BE2C (cell line): ENCODE results near the gene TLL2.

Experiments used
- DNase-seq: peaks from one replicate; pipeline ENCODE4 v3.0.0-alpha.2; 2020
- H3K27me3 ChIP-seq: fragments of 250-450 bp; sonication (Bioruptor Pico); 2 replicates; pipeline ENCODE4 v1.5.1; 2020; ENCODE audit warnings: mild to moderate bottlenecking
- H3K36me3 ChIP-seq: fragments of 250-450 bp; sonication (Bioruptor Pico); 2 replicates; pipeline ENCODE4 v1.5.1; 2020; ENCODE audit warnings: mild to moderate bottlenecking
- H3K4me1 ChIP-seq: fragments of 250-450 bp; sonication (Bioruptor Pico); 2 replicates; pipeline ENCODE4 v1.5.1; 2020
- H3K4me3 ChIP-seq: 2 replicates; pipeline ENCODE4 v1.5.1; 2011; ENCODE audit warnings: low read depth, low read length
- H3K9me3 ChIP-seq: fragments of 250-450 bp; sonication (Bioruptor Pico); 2 replicates; pipeline ENCODE4 v1.5.1; 2020
- TF ChIP-seq, protein P1 (sequence below): IDR thresholded peaks from 2 replicates; pipeline ENCODE4 v1.5.1; 2012; ENCODE audit warnings: mild to moderate bottlenecking, low read depth, low read length

The TLL2 gene

DNA sequence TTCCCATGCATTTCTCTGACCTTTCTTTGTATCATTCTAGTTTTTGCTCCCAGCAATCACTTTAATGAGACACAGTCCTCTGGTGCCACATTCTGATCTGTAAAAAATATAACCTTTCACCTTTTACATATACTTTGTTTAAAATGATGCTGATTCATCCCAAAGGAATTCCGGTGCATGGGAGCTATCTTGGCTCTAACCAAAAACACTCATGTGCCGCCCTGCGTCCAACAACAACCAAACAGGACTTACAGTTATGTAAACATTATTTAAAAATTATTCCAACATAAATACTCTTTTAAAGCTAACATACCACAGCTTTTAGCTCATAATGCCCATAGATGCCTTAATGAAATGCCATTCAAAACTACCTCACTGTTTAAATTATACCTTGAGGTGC lies 147.2 kb downstream of the TLL2 start:
- H3K27me3 ChIP-seq = no peaks in the 10 kb centered on the region
- no peaks in the 10 kb centered on the region for H3K36me3 ChIP-seq
- no peak overlapping the region for H3K4me3 ChIP-seq
- no peaks in the 10 kb centered on the region for H3K4me1 ChIP-seq
- DNase-seq = no peak
- no peaks in the 10 kb centered on the region for H3K9me3 ChIP-seq
- TF ChIP-seq, protein P1, sequence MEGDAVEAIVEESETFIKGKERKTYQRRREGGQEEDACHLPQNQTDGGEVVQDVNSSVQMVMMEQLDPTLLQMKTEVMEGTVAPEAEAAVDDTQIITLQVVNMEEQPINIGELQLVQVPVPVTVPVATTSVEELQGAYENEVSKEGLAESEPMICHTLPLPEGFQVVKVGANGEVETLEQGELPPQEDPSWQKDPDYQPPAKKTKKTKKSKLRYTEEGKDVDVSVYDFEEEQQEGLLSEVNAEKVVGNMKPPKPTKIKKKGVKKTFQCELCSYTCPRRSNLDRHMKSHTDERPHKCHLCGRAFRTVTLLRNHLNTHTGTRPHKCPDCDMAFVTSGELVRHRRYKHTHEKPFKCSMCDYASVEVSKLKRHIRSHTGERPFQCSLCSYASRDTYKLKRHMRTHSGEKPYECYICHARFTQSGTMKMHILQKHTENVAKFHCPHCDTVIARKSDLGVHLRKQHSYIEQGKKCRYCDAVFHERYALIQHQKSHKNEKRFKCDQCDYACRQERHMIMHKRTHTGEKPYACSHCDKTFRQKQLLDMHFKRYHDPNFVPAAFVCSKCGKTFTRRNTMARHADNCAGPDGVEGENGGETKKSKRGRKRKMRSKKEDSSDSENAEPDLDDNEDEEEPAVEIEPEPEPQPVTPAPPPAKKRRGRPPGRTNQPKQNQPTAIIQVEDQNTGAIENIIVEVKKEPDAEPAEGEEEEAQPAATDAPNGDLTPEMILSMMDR = no peak

DNA sequence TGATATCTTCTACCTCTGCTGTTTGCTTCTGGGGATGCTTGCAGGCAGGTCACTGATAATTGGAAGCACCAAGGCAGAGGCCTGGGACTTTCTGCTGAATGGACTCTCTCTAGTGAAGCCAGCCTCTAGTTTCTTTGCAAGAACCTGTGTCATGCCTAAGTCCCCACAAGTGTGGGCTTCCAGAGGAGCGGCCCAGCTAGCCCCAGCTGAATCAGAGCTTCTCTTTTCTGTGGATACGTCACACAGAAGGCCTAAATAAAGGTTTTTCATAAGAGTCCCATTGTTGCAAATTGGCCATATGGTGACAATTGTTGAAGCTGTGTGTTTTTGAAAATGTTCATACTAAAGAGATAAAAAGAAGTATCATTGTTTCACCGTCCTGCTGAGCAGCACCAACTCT lies 148.2 kb downstream of the TLL2 start:
- H3K36me3 ChIP-seq = no peaks in the 10 kb centered on the region
- no peaks in the 10 kb centered on the region for H3K4me1 ChIP-seq
- H3K27me3 ChIP-seq = no peaks in the 10 kb centered on the region
- no peak overlapping the region for H3K4me3 ChIP-seq
- DNase-seq = no peak
- no peaks in the 10 kb centered on the region for H3K9me3 ChIP-seq
- TF ChIP-seq, protein P1 = no peak

DNA sequence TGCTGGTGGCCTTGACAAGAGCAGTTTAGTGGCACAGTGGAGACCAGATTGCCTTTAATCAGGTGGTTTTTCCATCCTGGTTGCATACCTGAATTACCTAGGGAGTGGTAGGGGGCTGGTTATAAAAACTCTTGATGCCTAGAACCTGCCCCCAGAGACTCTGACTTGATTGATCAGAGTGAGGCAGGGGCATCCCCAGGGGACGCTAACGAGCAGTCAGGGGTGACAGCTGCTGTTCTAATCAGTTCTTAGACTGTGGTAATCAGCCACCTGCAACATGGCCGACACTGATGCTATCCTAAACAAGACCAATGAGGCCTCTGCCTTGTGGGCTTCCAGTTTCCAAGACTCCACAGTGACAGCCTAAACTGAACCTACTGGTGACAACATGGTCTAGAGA lies 153.0 kb downstream of the TLL2 start:
- TF ChIP-seq, protein P1 = no peak
- no peaks in the 10 kb centered on the region for H3K4me1 ChIP-seq
- no peaks in the 10 kb centered on the region for H3K36me3 ChIP-seq
- H3K4me3 ChIP-seq = no peak overlapping the region
- 0 out of 2 replicates have a peak, but pooled peaks cover 6% of the 10 kb centered on the region for H3K27me3 ChIP-seq
- no peaks in the 10 kb centered on the region for H3K9me3 ChIP-seq
- DNase-seq = no peak

DNA sequence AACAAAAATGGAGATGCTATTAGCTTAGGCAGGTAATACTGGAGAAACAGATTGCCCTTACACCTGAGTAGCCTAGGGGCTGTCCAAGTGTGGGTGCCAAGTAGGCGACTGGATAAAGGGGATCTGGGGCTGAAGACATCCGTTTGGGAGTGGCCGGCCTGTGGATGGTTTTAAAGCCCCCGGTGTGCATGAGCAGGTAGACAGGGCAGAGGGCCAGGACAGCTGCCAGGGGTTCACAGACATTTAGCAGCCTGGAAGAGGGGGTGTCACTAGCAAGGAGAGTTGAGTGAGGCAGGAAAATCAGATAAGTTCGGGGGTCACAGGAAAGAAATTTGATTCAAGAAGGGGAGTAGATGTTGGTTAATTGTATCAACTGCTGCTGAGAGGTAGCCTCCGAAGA lies 153.4 kb downstream of the TLL2 start:
- Histone ChIP-seq H3K4me3 (no peak overlapping the region), H3K27me3 (0 out of 2 replicates have a peak, but pooled peaks cover 6% of the 10 kb centered on the region), H3K4me1 (no peaks in the 10 kb centered on the region), H3K9me3 (no peaks in the 10 kb centered on the region), H3K36me3 (no peaks in the 10 kb centered on the region)
- TF ChIP-seq, protein P1 = no peak
- DNase-seq = no peak

DNA sequence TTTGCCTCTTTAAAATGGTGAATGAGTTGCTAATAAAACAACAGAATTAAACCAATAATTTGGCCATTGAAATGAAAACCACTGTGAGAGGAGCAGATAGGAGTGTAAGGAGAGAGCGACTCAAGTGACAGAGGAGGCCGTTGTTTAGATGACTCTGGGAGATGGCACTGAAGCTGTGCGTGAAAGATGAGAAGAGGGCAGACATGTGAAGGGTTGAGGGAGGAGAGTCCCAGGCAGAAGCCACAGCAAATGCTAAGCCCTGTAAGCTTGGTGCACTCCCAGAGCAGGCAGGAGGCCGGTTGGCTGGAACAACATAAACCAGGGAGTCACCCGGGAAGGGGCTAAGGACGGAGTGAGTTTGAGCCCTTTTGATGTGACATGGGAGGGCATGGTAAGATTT lies 154.1 kb downstream of the TLL2 start:
- Histone ChIP-seq H3K27me3 (0 out of 2 replicates have a peak, but pooled peaks cover 6% of the 10 kb centered on the region), H3K36me3 (no peaks in the 10 kb centered on the region), H3K9me3 (no peaks in the 10 kb centered on the region), H3K4me1 (no peaks in the 10 kb centered on the region), H3K4me3 (no peak overlapping the region)
- DNase-seq = no peak
- TF ChIP-seq, protein P1 = no peak

DNA sequence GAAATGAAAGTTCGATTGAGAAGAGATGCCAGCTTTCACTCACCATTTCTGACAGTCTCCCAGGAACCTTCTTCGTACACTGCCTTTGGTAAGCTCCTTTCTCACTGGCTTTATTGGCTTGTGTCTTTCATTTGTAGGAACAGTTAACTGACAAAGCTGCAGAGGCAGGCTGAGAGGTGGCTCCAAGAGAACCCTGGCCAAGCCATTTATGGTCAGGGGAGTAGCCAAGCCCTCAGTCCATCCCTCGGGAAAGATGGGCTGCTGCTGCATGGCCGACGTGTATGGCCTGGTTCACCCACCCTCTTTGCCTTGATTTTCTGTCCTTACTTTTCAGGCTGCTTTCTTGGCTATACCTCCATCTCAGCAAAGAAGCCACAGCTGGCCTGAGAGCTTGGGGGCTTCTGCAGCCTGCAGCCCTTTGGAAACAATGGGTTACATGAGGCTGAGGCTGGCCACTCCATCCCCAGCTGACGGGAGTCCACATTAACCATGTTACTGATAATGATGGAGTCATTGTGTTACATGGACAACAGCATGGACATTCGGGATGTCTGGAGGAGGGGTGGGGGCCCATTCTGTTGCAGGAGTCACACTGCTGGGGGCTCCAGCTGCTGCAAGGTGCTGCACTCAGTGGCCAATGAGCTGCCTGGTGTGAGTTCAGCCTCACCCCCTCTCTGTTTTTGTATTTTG lies 154.7 kb downstream of the TLL2 start, which contains the start of gene OPALIN:
Gene OPALIN (minus strand): TSS at position 152 of the 690 bp plus-strand sequence. CDS start 106 bp downstream, at position 46.
- H3K4me3 ChIP-seq = no peak within 1 kb of the TSS
- TF ChIP-seq, protein P1 = no peak
- H3K27me3 ChIP-seq = 0 out of 2 replicates have a peak, but pooled peaks cover 6% of the 10 kb centered on the region
- no peaks in the 10 kb centered on the region for H3K4me1 ChIP-seq
- DNase-seq = no peak
- H3K36me3 ChIP-seq = no peaks in the 10 kb centered on the region
- no peaks in the 10 kb centered on the region for H3K9me3 ChIP-seq
